Aorta (tissue), 5 donors: ENCODE data around the gene VPS13D. TPM values are rescaled to one million over a fixed set of nuclear protein-coding genes. Genes with fewer than 3 reads are reported as not detected.
A peak's percentile ranks its signal among the peaks of the same experiment; 100 is the strongest.

ENCODE experiments used
- ATAC-seq: fragments of 200-7000 bp; cut with Tn5 transposase; one replicate; pipeline ENCODE4 v1.9.1; 2022; ENCODE audit warnings: moderate library complexity; ENCODE audit not compliant: low FRiP score
- DNase-seq, 2 donors: peaks; one replicate each; pipeline ENCODE4 v3.0.0-alpha.2; 2020
- H3K27ac ChIP-seq, 2 donors: one replicate each; pipeline ENCODE4 v1.5.1; 2013; ENCODE audit warnings: low read length in 2 of 2, mild to moderate bottlenecking in 2 of 2, moderate library complexity in 2 of 2, control low read depth in 1 of 2, inconsistent platforms in 1 of 2, low read depth in 1 of 2
- H3K27me3 ChIP-seq, 2 donors: one replicate each; pipeline ENCODE4 v1.6.1; 2013; ENCODE audit warnings: control low read depth in 1 of 2, low read length in 1 of 2, mild to moderate bottlenecking in 1 of 2, moderate library complexity in 1 of 2; ENCODE audit not compliant: insufficient read depth in 2 of 2, control insufficient read depth in 1 of 2
- H3K36me3 ChIP-seq, 2 donors: one replicate each; pipeline ENCODE4 v1.6.1; 2013; ENCODE audit warnings: control low read depth in 1 of 2, low read length in 1 of 2, mild to moderate bottlenecking in 1 of 2; ENCODE audit not compliant: insufficient read depth in 2 of 2, control insufficient read depth in 1 of 2
- H3K4me1 ChIP-seq, 2 donors: one replicate each; pipeline ENCODE4 v1.6.1; 2013; ENCODE audit warnings: low read length in 2 of 2, control low read depth in 1 of 2, mild to moderate bottlenecking in 1 of 2, moderate library complexity in 1 of 2; ENCODE audit not compliant: insufficient read depth in 2 of 2, control insufficient read depth in 1 of 2
- H3K4me3 ChIP-seq, 2 donors: one replicate each; pipeline ENCODE4 v1.5.1; 2013; ENCODE audit warnings: low read length in 2 of 2, control low read depth in 1 of 2, mild to moderate bottlenecking in 1 of 2
- H3K9me3 ChIP-seq: one replicate; pipeline ENCODE4 v1.6.1; 2013; ENCODE audit warnings: mild to moderate bottlenecking, low read length; ENCODE audit not compliant: control insufficient read depth
- WGBS, 2 donors: extraction: QIAGEN DNeasy Blood & Tissue Kit; methylation state at CpG; one replicate each; pipeline ENCODE4 v1.1.7; 2013; 5-methylcytosine and 5-hydroxymethylcytosine counted together
- intact Hi-C, 2 donors: fragments of 100-400 bp; cut with DNase I; formaldehyde crosslinking; loops; one replicate each; pipeline versions ENCODE4 v1.14.2 to v1.15.0; 2022
- polyA plus RNA-seq, 2 donors: library from polyadenylated mRNA; stranded (reverse); fragments of 200-250 nt; gene quantifications; one replicate each; pipeline ENCODE4 v1.2.3, GENCODE V29; 2013
- total RNA-seq, 2 donors: library from RNA; stranded (reverse); fragmentation: NEBNext Ultra II Directional; extraction: Animal tissue kit (Norgen Biotek cat#: 25700); gene quantifications; one replicate each; pipeline ENCODE4 v1.2.1, GENCODE V29; 2021
- donor health status: healthy with polysubstance abuse.
- donor health status: Bipolar disorder and iron deficiency.
- donor health status: DM: no; HTN: no; CAD: no.
- donor health status: DM: no; HTN: no; CAD: no.
- donor health status: DM: yes; HTN: yes; CAD: no.

The VPS13D gene
- total and polyA plus RNA-seq, 4 donors = 15.8 to 134 (median 58.9) TPM

DNA sequence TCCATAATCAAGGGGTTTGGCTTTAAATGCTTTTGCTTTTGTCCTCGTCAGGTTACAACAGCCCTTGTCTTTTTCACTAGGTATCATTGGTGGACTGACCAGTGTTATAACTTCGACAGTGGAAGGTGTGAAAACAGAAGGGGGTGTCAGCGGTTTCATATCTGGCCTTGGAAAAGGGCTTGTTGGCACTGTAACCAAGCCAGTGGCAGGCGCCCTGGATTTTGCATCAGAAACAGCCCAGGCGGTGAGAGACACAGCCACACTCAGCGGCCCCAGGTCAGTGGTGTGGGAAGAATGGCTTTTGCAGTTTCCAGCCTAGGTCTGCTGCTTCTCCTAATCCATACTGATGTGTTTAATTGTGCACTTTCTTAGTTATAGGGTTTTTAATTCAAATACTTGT, 230.3 kb downstream of the VPS13D start:
- H3K27ac ChIP-seq = peak overlapping the region; percentile 16 to 23
- intact Hi-C loops = loop anchor here (5.0 to 10.0 kb wide), 3 partner anchors 38 to 155 kb away; partner anchors contain the start of gene DHRS3 (in 1 of the 2)
- H3K27me3 ChIP-seq = no peaks in the 10 kb centered on the region
- H3K36me3 ChIP-seq = no peaks in the 10 kb centered on the region
- WGBS, 2 donors = 30 to 42% methylated on average over 6 of the region's 6 CpGs
- no peak overlapping the region for H3K4me3 ChIP-seq
- DNase-seq (no peak), ATAC-seq (no peak)
- H3K4me1 ChIP-seq = peaks cover 7 to 41% of the 10 kb centered on the region in 2 donors
- H3K9me3 ChIP-seq = no peaks in the 10 kb centered on the region

GRCh38 chr1:12460911-12461621, 231.2 kb downstream of the VPS13D start:
- Histone ChIP-seq H3K4me3 (no peak overlapping the region), H3K27me3 (no peaks in the 10 kb centered on the region), H3K4me1 (peaks cover 7 to 46% of the 10 kb centered on the region in 2 donors), H3K27ac (peak overlapping the region; percentile 72 to 95), H3K9me3 (no peaks in the 10 kb centered on the region), H3K36me3 (no peaks in the 10 kb centered on the region)
- intact Hi-C loops = loop anchor here (5.0 to 10.0 kb wide), 3 partner anchors 39 to 154 kb away; partner anchors contain the start of gene DHRS3 (in 1 of the 2)
- peak; percentile 83 to 86 for DNase-seq
- 4 to 6% methylated on average over 6 of the region's 6 CpGs for WGBS, 2 donors
- peak; percentile 60 for ATAC-seq

DNA sequence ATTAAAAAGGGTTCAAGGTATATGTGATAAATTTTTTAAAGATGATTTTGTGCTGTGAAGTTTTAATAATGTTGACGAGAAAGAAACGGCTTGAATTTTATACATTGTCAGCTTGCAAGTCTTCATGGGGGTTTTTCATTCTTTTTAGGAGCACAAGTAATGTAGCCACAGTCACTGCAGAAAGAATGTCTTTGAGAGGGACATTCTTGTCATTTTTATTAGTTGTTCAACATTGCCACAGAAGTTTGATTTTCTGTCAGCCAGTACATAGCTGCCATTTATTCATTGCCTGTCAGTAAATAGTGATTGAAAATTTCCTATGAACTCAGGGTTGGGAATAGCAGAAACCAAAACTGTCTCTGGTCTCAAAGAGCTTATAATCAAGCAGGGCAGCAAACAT, 231.9 kb downstream of the VPS13D start:
- no peak for DNase-seq
- no peaks in the 10 kb centered on the region for H3K36me3 ChIP-seq
- ATAC-seq = no peak
- no peaks in the 10 kb centered on the region for H3K9me3 ChIP-seq
- WGBS, 2 donors = 6 to 19% methylated on average over 2 of the region's 2 CpGs
- H3K27ac ChIP-seq = peak overlapping the region in 1 of 2 donors; percentile 78
- peaks cover 7 to 46% of the 10 kb centered on the region in 2 donors for H3K4me1 ChIP-seq
- intact Hi-C loops = loop anchor here (5.0 to 10.0 kb wide), 3 partner anchors 39 to 153 kb away; partner anchors contain the start of gene DHRS3 (in 1 of the 2)
- no peak overlapping the region for H3K4me3 ChIP-seq
- no peaks in the 10 kb centered on the region for H3K27me3 ChIP-seq

DNA sequence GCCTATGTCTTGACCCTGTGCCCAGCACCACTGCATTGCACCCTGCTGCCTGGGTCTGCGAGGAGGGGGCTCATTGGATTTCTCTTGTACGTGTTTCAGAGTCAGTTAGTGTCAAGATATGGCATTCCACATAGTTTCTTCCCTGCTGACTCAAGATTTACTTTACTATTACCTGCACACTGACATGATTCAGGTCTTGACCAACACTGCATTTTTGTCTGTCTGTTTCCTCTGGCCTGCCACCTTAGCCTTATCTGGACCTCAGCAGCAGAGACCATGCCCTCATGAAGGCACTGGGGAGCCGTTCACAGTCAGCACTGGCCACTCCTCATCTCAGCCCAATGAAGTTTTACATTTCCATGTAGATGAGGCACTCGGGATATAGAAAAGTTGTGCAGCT, 232.8 kb downstream of the VPS13D start:
- no peaks in the 10 kb centered on the region for H3K27me3 ChIP-seq
- H3K4me1 ChIP-seq = peaks cover 4 to 43% of the 10 kb centered on the region in 2 donors
- H3K36me3 ChIP-seq = no peaks in the 10 kb centered on the region
- intact Hi-C loops = loop anchor here (5.0 to 10.0 kb wide), 3 partner anchors 40 to 152 kb away; partner anchors contain the start of gene DHRS3 (in 1 of the 2)
- ATAC-seq (no peak), DNase-seq (peak in 1 of 2 donors; percentile 42)
- no peaks in the 10 kb centered on the region for H3K9me3 ChIP-seq
- WGBS, 2 donors = 44 to 54% methylated on average over 4 of the region's 4 CpGs
- H3K27ac ChIP-seq = peak overlapping the region; percentile 31 to 77
- no peak overlapping the region for H3K4me3 ChIP-seq

GRCh38 chr1:12464045-12464461, 234.2 kb downstream of the VPS13D start:
- Histone ChIP-seq H3K9me3 (no peaks in the 10 kb centered on the region), H3K27ac (peak overlapping the region; percentile 52 to 66), H3K27me3 (no peaks in the 10 kb centered on the region), H3K4me1 (peaks cover 4 to 39% of the 10 kb centered on the region in 2 donors), H3K36me3 (no peaks in the 10 kb centered on the region), H3K4me3 (no peak overlapping the region)
- WGBS, 2 donors = 8 to 13% methylated on average over 3 of the region's 3 CpGs
- peak; percentile 72 for ATAC-seq
- intact Hi-C loops = loop anchor here (5.0 to 10.0 kb wide), 3 partner anchors 42 to 151 kb away; partner anchors contain the start of gene DHRS3 (in 1 of the 2)
- peak in 1 of 2 donors; percentile 66 for DNase-seq

DNA sequence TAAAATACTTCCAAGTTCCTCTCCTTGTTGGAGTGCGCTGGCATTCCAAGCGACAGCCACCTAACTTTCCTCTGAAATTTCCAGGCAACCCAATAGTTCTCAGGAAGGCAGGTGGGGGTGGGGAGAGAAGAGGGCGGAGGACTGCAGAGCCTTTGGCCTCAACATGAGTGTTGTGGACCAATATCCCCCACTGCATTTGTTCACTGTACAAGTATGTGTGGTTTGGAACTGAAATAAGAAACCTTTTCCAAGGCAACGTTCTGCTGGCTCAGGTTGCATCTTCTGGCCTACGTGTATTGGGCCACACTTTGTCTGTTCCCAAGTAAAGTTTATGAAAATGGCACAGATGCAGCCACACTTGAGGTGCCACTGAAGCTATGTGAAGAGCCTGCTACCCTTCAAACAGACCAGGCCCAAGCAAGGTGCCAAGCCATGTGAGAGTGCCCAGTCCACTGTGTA, 234.8 kb downstream of the VPS13D start:
- WGBS, 2 donors = 4 to 6% methylated on average over 5 of the region's 5 CpGs
- Histone ChIP-seq H3K4me1 (peaks cover 6 to 39% of the 10 kb centered on the region in 2 donors), H3K27ac (peak overlapping the region; percentile 69 to 88), H3K36me3 (no peaks in the 10 kb centered on the region), H3K27me3 (no peaks in the 10 kb centered on the region), H3K4me3 (no peak overlapping the region), H3K9me3 (no peaks in the 10 kb centered on the region)
- DNase-seq (peak; percentile 79 to 83), ATAC-seq (peak; percentile 87)
- intact Hi-C loops = loop anchor here (5.0 to 10.0 kb wide), 3 partner anchors 42 to 150 kb away; partner anchors contain the start of gene DHRS3 (in 1 of the 2)

DNA sequence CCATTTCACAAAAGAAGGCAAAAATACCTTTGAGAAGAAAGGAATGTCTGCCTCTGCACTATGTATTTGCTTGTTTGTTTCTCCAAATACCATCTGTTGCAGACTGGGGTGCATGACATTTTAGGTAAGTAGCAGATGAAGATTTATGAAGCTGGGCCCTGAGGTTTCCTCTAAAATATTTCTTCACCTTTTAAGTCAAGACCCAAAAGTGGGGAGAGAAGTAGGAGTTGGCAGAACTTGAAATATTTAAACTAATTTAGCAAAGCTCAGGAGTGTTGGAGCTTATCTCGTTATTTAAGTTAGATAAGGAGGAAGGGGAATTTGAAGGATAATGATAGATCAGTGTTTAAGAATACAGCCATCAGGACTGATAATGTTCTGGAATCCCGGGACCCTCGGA, 235.3 kb downstream of the VPS13D start:
- Histone ChIP-seq H3K4me3 (no peak overlapping the region), H3K9me3 (no peaks in the 10 kb centered on the region), H3K27ac (peak overlapping the region; percentile 69 to 88), H3K36me3 (no peaks in the 10 kb centered on the region), H3K27me3 (no peaks in the 10 kb centered on the region), H3K4me1 (peaks cover 8 to 39% of the 10 kb centered on the region in 2 donors)
- 18 to 31% methylated on average over 3 of the region's 3 CpGs for WGBS, 2 donors
- ATAC-seq (no peak), DNase-seq (no peak)
- intact Hi-C loops = loop anchor here in 1 of 2 donors (10.0 kb wide), 1 partner anchor 150 kb away; the partner anchor contains the start of gene DHRS3

DNA sequence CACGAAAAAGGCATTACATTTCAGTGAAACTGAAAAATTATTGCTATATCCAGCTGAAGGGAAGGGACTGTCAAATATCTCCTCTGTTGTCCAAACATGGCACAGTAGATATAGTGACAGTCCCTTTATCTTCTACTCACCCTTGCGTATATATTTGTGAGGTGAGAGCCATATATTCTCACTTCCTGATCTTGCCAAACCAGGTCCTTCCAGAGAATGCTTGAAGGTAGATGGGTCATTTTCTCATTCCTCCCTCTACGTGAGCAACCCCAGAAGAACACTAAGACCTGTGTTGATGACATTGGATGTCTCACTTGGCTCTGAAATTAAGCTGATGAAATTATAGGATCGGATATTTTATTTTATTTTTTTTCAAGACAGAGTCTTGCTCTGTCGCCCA, 237.0 kb downstream of the VPS13D start:
- H3K36me3 ChIP-seq = no peaks in the 10 kb centered on the region
- H3K27ac ChIP-seq = no peak overlapping the region
- WGBS, 2 donors = 81 to 88% methylated on average over 5 of the region's 5 CpGs
- DNase-seq (no peak), ATAC-seq (no peak)
- H3K27me3 ChIP-seq = no peaks in the 10 kb centered on the region
- H3K4me3 ChIP-seq = no peak overlapping the region
- H3K4me1 ChIP-seq = peaks cover 9 to 35% of the 10 kb centered on the region in 2 donors
- intact Hi-C loops = loop anchor here in 1 of 2 donors (10.0 kb wide), 1 partner anchor 148 kb away; the partner anchor contains the start of gene DHRS3
- H3K9me3 ChIP-seq = no peaks in the 10 kb centered on the region
